Ovary (tissue), 9 donors: Measurements from ENCODE around the gene CADM3. TPM values are rescaled to one million over a fixed set of nuclear protein-coding genes. Genes with fewer than 3 reads are reported as not detected.

Source experiments
- DNase-seq, 5 donors: peaks; one replicate each; pipeline ENCODE4 v3.0.0-alpha.2; 2019 to 2020
- H3K27ac ChIP-seq, 2 donors: fragments of 200-600 bp; one replicate each; pipeline versions ENCODE4 v1.5.1 to v1.8.0; 2019 to 2022
- H3K27me3 ChIP-seq: fragments of 200-600 bp; one replicate; pipeline ENCODE4 v1.8.0; 2022
- H3K36me3 ChIP-seq: fragments of 200-600 bp; sonication (generic); one replicate; pipeline ENCODE4 v1.5.1; 2019
- H3K4me1 ChIP-seq: one replicate; pipeline ENCODE4 v1.8.1; 2013; ENCODE audit warnings: mild to moderate bottlenecking, moderate library complexity; ENCODE audit not compliant: insufficient read depth
- H3K4me3 ChIP-seq: fragments of 200-600 bp; sonication (generic); one replicate; pipeline ENCODE4 v1.5.1; 2017
- H3K9me3 ChIP-seq, 2 donors: fragments of 200-600 bp in 1 of 2; sonication (generic) in 1 of 2; one replicate each; pipeline versions ENCODE4 v1.5.1 to v1.8.1; 2013 to 2019; ENCODE audit warnings: mild to moderate bottlenecking in 1 of 2, moderate library complexity in 1 of 2
- EP300 ChIP-seq: sonication (generic); formaldehyde crosslinking; IDR thresholded peaks from one replicate; pipeline ENCODE4 v1.6.1; 2017; ENCODE audit warnings: antibody characterized with exemption
- POLR2A ChIP-seq: fragments of 450-650 bp; IDR thresholded peaks from one replicate; pipeline ENCODE4 v1.6.1; 2017; ENCODE audit warnings: antibody characterized with exemption, mild to moderate bottlenecking, moderate library complexity
- WGBS, 3 donors: extraction: QIAGEN DNeasy Blood & Tissue Kit in 1 of 3; methylation state at CpG; one replicate each; pipeline versions ENCODE4 v1.1.5 to v1.1.7; 2013 to 2017; 5-methylcytosine and 5-hydroxymethylcytosine counted together
- intact Hi-C, 4 donors: fragments of 100-400 bp; cut with DNase I; formaldehyde crosslinking; loops; one replicate each; pipeline versions ENCODE4 v1.11.0 to v1.15.1; 2022 to 2023
- polyA plus RNA-seq, 2 donors: library from polyadenylated mRNA; stranded (reverse); fragments of 200-250 nt in 1 of 2; fragments of 350-450 nt in 1 of 2; fragmentation: Illumina TruSeq in 1 of 2; extraction: RNeasy Lipid Tissue Mini Kit (QIAGEN cat#74804) in 1 of 2; gene quantifications; one replicate each; pipeline ENCODE4 v1.2.3, GENCODE V29; 2013 to 2014
- total RNA-seq, 7 donors: library from RNA; depleted of rRNA in 2 of 7; stranded (reverse); fragments of >200 nt in 2 of 7; fragmentation: NEBNext Ultra II Directional in 3 of 7; extraction: Animal tissue kit (Norgen Biotek cat#: 25700) in 3 of 7; gene quantifications; one replicate each; pipeline versions ENCODE4 v1.1.0 to v1.2.4, GENCODE V29; 2016 to 2023
- TF ChIP-seq, protein P1 (sequence below), 3 donors: fragments of 450-650 bp in 2 of 3; fragments of 200-600 bp in 1 of 3; IDR thresholded peaks; one replicate each; pipeline versions ENCODE4 v1.5.1 to v1.8.0; 2016 to 2022; ENCODE audit warnings: antibody characterized with exemption in 3 of 3, mild to moderate bottlenecking in 1 of 3
- donor health status: DM: no; HTN: no; CAD: no; lungs with moderate emphysema.
- donor health status: DM: no; HTN: no; CAD: no.
- donor health status: Bipolar disorder and iron deficiency.
- donor health status: DM: yes; HTN: yes; CAD: no.
- donor health status: DM: no; HTN: no; CAD: no.
- donor health status: DM: yes; HTN: yes; CAD: no.

Gene CADM3
- total and polyA plus RNA-seq, 9 donors = 0.17 to 13.8 (median 1.5) TPM; not detected in 2

DNA sequence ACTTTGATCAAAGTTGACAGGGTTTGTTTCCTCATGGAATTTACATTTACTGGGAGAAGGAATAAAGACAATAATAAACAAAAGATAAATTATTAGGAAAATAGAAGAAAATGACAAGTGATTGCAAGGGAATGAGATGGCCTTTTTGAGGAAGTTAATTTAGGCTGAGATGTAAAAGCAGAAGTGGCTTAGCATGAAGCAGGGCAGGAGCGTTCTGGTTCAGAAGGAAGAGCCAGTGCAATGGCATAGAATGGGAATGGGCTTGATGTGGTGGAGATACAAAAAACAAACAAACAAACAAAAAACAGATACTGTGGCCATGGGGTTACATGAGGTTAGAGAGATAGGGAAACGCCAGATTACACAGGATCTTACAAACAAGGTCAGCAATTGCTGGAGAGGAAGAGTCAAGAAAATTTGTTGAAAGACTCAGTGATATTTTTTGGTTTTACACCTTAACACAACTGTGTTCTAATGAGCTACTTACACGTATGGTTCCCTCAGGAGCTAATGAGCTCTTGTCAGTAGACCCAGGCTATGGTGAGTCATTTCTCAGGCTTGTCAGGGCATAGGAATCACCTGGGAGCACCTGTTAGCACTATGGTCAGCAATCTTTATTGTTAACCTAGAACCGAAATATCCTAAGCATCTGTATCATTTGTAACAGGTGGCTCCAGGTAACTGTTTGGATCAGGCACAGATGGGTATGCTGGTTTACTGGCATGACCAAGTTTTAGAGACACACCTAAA, 8.7 kb upstream of the CADM3 start:
- WGBS, 3 donors = 70 to 74% (median 72%) methylated on average over 4 of the region's 4 CpGs
- DNase-seq = no peak
- H3K9me3 ChIP-seq = no peaks in the 10 kb centered on the region
- TF ChIP-seq EP300 = no peak
- TF ChIP-seq POLR2A = no peak
- intact Hi-C loops = loop anchor here in 2 of 4 donors (5.0 to 10.0 kb wide), 3 partner anchors 35 to 842 kb away; no protein-coding TSS in a partner anchor
- H3K36me3 ChIP-seq = no peaks in the 10 kb centered on the region
- H3K27ac ChIP-seq = no peak overlapping the region
- H3K27me3 ChIP-seq = no peaks in the 10 kb centered on the region
- H3K4me1 ChIP-seq = no peaks in the 10 kb centered on the region
- H3K4me3 ChIP-seq = no peak overlapping the region

DNA sequence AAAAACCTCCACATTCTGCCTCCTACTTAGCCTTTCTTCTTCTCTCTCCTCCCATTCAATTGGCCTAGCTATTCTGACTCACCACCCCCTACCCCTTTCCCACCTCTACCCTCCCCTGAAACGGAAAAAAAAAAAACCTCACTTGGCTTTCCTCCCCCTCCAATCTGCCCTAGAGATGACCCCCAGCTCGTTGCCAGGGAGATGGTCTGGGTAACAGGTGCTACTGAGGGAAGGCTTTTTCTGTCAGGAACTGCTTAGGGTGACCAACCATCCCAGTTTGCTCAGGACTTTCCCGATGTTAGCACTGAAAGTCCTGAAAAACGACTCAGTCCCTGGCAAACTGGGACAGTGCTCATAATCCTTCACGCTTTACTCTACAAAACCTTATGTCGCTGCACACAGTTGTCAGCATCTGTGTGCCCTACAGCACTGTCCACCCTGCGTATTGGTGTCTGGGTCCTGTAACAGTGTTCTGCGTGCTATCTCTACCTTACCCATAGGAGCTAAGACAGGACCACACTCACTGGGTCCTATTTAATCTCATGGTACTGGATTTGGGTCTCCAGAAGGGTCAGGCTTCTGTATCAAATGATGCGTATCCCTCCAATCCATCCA, 7.7 kb upstream of the CADM3 start:
- no peaks in the 10 kb centered on the region for H3K9me3 ChIP-seq
- H3K27ac ChIP-seq = no peak overlapping the region
- H3K27me3 ChIP-seq = no peaks in the 10 kb centered on the region
- intact Hi-C loops = loop anchor here in 2 of 4 donors (5.0 to 10.0 kb wide), 3 partner anchors 34 to 841 kb away; no protein-coding TSS in a partner anchor
- 51 to 61% (median 53%) methylated on average over 9 of the region's 9 CpGs for WGBS, 3 donors
- TF ChIP-seq EP300 (no peak), POLR2A (no peak)
- TF ChIP-seq, protein P1, sequence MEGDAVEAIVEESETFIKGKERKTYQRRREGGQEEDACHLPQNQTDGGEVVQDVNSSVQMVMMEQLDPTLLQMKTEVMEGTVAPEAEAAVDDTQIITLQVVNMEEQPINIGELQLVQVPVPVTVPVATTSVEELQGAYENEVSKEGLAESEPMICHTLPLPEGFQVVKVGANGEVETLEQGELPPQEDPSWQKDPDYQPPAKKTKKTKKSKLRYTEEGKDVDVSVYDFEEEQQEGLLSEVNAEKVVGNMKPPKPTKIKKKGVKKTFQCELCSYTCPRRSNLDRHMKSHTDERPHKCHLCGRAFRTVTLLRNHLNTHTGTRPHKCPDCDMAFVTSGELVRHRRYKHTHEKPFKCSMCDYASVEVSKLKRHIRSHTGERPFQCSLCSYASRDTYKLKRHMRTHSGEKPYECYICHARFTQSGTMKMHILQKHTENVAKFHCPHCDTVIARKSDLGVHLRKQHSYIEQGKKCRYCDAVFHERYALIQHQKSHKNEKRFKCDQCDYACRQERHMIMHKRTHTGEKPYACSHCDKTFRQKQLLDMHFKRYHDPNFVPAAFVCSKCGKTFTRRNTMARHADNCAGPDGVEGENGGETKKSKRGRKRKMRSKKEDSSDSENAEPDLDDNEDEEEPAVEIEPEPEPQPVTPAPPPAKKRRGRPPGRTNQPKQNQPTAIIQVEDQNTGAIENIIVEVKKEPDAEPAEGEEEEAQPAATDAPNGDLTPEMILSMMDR (IDR thresholded peaks at IDR 0.05) = no peak
- H3K36me3 ChIP-seq = no peaks in the 10 kb centered on the region
- H3K4me3 ChIP-seq = no peak overlapping the region
- no peaks in the 10 kb centered on the region for H3K4me1 ChIP-seq
- DNase-seq = no peak

DNA sequence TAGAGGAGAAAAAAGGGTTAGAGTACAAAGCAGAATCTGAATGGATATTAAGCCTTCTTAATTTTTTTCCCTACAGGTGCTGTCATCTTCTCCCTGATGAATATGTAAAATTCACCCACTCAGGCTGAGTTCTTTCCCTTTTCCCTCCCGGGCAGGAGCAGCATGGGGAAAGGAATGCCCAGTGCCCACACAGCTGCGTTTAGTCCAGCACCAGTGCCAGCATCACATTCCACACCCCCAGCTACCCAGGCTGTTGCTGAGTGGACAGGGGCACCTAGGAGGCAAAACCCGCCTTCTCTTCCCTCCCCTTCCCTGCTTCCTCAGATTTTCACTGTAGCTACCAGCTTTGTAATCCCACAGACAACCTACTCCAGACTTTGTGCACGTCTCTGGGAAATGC, 3.4 kb upstream of the CADM3 start:
- intact Hi-C loops = loop anchor here in 1 of 4 donors (10.0 kb wide), 1 partner anchor 837 kb away; no protein-coding TSS in a partner anchor
- H3K4me1 ChIP-seq = no peaks in the 10 kb centered on the region
- DNase-seq = no peak
- 42 to 55% (median 48%) methylated on average over 4 of the region's 4 CpGs for WGBS, 3 donors
- H3K27me3 ChIP-seq = no peaks in the 10 kb centered on the region
- H3K27ac ChIP-seq = no peak overlapping the region
- H3K36me3 ChIP-seq = no peaks in the 10 kb centered on the region
- H3K9me3 ChIP-seq = peaks cover 0 to 5% of the 10 kb centered on the region in 2 donors
- TF ChIP-seq POLR2A (no peak), EP300 (no peak)
- TF ChIP-seq, protein P1 (IDR thresholded peaks at IDR 0.05) = no peak
- H3K4me3 ChIP-seq = no peak overlapping the region

DNA sequence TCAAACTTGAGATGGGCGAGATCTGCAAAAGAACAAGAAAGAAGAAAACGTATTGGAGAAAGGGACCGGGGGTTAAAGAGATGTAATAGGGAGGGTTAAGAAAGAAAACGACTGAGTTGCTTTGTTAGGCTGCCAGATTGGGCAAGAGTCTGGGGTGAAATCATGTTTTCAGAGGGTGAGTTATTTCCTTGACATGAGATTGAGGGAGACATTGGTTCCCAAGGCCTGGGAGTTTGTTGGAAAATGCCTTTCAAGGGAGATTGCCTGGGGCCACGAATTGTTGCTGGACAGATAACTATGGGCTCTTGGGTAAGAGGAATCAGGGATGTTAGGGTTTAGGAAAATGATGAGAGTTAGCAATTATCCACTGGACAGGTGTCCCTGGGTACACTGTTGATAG, 776 bp upstream of the CADM3 start:
- Histone ChIP-seq H3K36me3 (no peaks in the 10 kb centered on the region), H3K27me3 (no peaks in the 10 kb centered on the region), H3K27ac (no peak overlapping the region), H3K4me3 (no peak overlapping the region), H3K4me1 (no peaks in the 10 kb centered on the region), H3K9me3 (peaks cover 0 to 5% of the 10 kb centered on the region in 2 donors)
- TF ChIP-seq EP300 (no peak), POLR2A (no peak)
- TF ChIP-seq, protein P1 (IDR thresholded peaks at IDR 0.05) = no peak
- WGBS, 3 donors = 67 to 73% (median 71%) methylated on average over 5 of the region's 5 CpGs
- no peak for DNase-seq
- intact Hi-C loops = no loop called here
